Stimulated activated CD8-positive, alpha-beta memory T cell treated with anti-CD3 and anti-CD28 coated beads, Interleukin-4, amount 100 ng/mL, for 24 hours (primary cell): Measurements from ENCODE around the gene RRAGB.
"Not testable (repeated sequence)": the region's sequence is repeated elsewhere in the genome, so short reads cannot be mapped to it uniquely, and the experiment has no call there.

ENCODE experiments used
- DNase-seq: peaks from one replicate; pipeline ENCODE4 v3.0.0-alpha.2; 2020; ENCODE audit warnings: low read depth

The RRAGB gene, protein sequence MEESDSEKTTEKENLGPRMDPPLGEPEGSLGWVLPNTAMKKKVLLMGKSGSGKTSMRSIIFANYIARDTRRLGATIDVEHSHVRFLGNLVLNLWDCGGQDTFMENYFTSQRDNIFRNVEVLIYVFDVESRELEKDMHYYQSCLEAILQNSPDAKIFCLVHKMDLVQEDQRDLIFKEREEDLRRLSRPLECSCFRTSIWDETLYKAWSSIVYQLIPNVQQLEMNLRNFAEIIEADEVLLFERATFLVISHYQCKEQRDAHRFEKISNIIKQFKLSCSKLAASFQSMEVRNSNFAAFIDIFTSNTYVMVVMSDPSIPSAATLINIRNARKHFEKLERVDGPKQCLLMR

GRCh38 chrX:55717521-55718497 is at the start of gene RRAGB:
RRAGB (plus strand) TSS chrX:55717749; CDS start chrX:55718328, 579 bp downstream.
- DNase-seq = peak; percentile 85

GRCh38 chrX:55668084-55668483 is 49.5 kb upstream of the RRAGB start:
- no peak for DNase-seq

DNA sequence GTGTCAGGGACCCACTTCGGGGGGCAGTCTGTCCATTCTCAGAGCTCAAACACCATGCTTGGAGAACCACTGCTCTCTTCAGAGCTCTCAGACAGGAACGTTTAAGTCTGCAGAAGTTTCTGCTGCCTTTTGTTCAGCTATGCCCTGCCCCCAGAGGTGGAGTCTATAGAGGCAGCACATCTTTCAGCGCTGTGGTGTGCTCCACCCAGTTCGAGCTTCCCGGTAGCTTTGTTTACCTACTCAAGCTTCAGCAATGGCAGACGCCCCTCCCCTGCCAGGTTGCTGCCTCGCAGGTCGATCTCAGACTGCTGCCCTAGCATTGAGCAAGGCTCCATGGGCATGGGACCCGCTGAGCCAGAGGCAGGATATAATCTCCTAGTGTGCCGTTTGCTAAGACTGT is 29.0 kb upstream of the RRAGB start:
- DNase-seq = not testable (repeated sequence)

DNA sequence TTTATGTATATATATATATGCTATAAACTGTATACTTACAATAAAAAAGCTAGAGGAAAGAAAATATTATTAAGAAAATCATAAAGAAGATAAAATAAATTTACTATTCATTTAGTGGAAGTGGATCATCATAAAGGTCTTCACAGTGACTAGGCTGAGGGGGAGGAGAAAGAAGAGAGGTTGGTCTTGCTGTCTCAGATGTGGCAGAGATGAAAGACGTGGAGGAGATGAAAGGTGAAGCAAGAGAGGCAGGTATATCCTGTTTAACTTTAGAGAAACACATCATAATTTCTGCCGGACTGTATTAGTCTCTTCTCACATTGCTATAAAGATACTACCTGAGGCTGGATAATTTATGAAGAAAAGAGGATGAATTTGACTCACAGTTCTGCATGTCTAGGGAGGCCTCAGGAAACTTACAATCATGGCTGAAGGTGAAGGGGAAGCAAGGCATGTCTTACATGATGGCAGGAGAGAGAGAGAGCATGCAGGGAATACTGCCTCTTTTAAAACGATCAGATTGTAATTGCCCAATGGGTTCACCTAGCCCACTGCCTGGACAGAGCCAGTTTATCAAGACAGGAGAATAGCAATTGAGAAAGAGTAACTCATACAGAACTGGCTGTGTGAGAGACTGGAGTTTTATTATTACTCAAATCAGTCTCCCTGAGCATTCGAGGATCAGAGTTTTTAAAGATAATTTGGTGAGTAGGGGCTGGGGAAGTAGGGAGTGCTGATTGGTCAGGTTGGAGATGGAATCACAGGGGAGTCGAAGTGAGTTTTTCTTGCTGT is 22.1 kb upstream of the RRAGB start:
- no peak for DNase-seq

DNA sequence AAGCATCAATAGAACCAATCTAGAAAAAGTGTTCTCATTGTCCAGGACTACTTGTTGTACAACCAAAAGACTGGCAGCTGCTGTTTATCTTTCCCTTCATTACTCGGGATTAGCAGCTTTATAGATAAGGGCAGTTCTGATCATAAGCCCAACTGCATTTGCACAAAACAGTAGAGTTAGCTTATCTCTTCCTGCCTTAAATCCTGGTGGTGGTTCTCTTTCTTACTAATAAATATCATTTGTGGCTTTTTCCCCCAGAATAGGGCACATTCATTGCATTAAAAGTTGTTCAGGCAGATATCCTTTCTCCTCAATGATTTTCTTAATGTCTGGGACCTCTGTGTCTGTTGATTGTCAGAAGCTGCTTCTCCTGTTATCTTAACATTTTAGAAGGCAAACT is 20.2 kb upstream of the RRAGB start:
- DNase-seq = no peak

DNA sequence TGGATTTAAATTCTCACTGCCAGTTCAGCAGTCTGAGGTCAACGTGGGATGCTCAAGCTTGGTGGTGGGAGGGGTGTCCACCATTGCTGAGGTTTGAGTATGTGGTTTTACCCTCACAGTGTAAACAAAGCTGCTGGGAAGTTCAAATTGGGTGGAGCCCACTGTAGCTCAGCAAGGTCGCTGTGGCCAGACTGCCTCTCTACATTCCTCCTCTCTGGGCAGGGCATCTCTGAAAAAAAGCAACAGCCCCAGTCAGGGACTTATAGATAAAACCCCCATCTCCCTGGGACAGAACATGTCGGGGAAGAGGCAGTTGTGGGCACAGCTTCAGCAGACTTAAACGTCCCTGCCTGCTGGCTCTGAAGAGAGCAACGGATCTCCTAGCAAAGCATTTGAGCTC is 14.9 kb upstream of the RRAGB start:
- no peak for DNase-seq

GRCh38 chrX:55703436-55703835 is 14.1 kb upstream of the RRAGB start:
- DNase-seq = not testable (repeated sequence)

GRCh38 chrX:55705066-55705465 is 12.5 kb upstream of the RRAGB start:
- DNase-seq = not testable (repeated sequence)

DNA sequence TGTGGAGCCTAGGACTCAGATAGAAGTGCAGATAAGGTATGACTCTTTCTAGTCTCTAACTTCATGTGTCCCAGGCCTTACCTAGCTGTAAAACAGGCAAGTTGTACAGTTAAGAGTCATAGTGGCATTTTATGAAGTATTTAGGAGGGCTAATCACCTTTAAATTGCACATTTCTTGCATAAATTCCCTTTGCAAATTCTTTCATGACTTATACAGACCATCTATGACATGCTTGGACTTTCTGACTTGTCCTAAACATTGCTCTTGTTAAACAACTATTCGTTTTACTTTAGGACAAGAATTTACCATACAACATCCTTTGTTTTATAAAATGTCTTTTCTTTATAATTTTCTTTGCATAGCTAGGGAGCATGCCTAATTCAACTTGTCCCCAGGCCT is 7.8 kb upstream of the RRAGB start:
- DNase-seq = no peak

- no peak for DNase-seq
Measured at GRCh38 chrX:55710701-55711100, 6.8 kb upstream of the RRAGB start.

DNA sequence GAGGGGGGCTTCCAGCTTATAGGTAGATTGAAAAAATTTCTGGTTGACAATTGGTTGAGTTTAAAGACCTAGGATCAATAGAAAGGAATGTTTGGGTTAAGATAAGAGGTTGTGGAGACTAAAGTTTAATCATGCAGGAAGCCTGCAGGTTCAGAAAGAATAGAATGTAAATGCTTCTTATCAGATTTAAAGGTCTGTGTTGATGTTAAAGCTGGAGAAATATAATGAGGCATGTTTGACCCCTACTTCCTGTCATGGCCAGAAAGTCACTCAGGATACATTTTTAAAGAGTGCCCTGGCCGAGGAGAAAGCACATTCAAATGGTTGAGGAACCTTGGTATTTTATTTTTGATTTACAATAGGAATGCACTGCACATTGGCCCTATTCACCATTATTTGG is 3.9 kb upstream of the RRAGB start:
- DNase-seq = no peak

DNA sequence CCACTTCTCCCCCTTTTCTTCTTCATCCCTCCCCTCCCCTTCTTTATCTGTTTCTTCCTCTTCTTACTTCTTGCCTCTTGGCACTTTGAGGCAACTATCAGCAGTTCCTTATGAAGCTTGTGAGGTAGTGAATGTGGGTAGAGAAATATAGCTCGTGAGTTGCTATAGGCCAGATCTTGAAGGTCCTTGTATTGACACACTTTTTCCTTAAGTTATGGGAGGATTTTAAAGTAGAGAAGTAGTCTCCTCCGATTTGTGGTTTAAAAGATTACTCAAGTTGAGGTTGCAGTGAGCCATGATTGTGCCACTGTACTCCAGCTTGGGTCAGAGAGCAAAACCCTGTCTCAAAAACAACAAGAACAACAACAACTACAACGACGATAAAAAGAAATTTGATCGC is 3.4 kb upstream of the RRAGB start:
- no peak for DNase-seq

DNA sequence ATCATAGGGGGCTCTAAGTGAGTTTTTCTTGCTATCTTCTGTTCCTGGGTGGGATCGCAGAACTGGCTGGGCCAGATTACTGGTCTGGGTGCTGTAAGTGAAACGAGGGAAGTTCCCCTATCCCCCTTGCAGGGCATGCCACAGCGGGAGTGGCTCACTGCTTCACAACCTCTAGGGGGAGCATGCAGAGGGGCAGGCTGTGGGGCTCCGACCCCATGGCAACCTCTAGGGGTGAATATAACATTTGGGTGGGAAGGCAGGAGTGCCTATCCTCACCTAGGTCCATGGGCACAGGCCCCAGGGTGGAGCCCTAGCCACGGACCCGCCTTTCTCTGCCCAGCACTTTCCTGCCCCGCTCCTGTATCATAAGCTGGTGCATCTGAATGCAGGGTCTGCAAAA is 1.7 kb upstream of the RRAGB start:
- no peak for DNase-seq

- no peak for DNase-seq
Measured at GRCh38 chrX:55716937-55717336, 612 bp upstream of the RRAGB start.

DNA sequence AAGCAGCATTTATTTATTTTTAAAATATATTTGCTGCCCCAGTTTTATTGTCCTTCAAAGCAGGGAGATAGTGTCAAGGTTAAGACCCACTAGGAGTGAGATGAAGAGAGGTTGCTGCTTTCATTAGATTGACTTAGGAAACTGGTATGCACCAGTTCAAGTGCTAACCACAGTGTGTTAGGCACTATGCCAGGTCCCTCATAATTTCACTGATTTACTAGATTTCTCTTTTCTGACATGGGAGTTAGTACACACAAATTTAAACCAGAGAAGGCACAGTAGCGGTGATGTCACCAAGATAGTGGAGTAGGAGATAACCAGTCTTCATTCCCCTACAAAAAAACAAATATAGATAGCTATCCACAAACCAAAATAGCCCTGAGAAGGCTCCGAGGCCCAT is 14.3 kb downstream of the RRAGB start:
- DNase-seq = no peak

DNA sequence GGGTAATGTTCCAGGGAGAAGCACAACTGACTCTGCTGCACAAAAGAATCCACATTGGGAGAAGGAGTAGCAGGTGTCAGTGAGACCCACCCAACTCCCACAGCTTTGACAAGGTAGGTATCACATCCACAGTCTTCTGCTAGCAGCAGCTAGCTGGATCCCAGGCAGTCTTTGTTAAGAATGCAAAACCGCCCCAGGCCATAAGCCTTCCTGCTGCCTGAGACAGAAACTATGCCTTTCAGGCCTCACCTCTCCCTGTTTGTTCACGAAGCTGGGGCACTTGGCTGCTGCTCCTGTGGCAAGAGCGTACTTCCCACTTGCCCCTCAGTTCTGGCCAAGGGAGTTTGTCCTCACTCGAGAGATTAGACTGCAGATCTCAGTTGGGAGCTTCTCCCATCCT is 21.4 kb downstream of the RRAGB start:
- no peak for DNase-seq

GRCh38 chrX:55742649-55743048 is 25.1 kb downstream of the RRAGB start:
- no peak for DNase-seq

DNA sequence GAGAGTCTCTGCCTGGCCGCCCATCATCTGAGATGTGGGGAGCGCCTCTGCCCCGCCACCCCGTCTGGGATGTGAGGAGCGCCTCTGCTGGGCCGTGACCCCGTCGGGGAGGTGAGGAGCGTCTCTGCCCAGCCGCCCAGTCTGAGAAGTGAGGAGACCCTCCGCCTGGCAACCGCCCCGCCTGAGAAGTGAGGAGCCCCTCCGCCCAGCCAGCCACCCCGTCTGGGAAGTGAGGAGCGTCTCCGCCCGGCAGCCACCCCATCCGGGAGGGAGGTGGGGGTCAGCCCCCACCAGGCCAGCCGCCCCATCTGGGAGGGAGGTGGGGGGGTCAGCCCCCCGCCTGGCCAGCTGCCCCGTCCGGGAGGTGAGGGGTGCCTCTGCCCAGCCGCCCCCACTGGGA is 30.9 kb downstream of the RRAGB start:
- DNase-seq = not testable (repeated sequence)

DNA sequence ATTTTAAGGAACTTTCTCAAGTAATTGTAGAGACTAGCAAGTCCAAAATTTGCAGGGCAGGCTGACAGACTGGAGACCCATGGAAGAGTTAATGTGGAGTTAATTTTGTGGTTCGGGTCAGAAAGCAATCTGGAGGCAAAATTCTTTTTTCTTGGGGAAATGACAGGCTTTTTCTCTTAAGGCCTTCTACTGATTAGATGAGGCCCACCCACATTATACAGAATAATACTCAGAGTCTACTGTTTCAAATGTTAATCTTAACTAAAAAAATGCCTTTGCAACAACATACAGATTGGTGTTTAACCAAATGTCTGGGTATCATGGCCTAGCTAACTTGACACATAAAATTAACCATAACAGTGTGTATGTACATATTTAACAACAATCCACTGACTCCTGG is 32.7 kb downstream of the RRAGB start:
- no peak for DNase-seq

- DNase-seq = no peak
Measured at GRCh38 chrX:55754861-55755294, 37.3 kb downstream of the RRAGB start.

GRCh38 chrX:55758033-55758432 is 40.5 kb downstream of the RRAGB start:
- no peak for DNase-seq

GRCh38 chrX:55759478-55759877 is 41.9 kb downstream of the RRAGB start:
- DNase-seq = no peak
